Kidney (tissue), 14 donors: ENCODE results near the gene F2RL2. TPM values are rescaled to one million over a fixed set of nuclear protein-coding genes. Genes with fewer than 3 reads are reported as not detected.

Experiments
- DNase-seq, 5 donors: peaks; one replicate each; pipeline ENCODE4 v3.0.0-alpha.2; 2013 to 2020
- FAIRE-seq: peaks from 2 replicates; lab custom pipeline; 2012; peaks lifted over from hg19 to GRCh38; lab: Jason Lieb, UNC
- H3K27ac ChIP-seq, 2 donors: one replicate each; pipeline ENCODE4 v1.7.0; 2013; ENCODE audit warnings: low read depth in 2 of 2, low read length in 2 of 2, inconsistent platforms in 1 of 2
- H3K27me3 ChIP-seq: one replicate; pipeline ENCODE4 v1.7.1; 2013; ENCODE audit warnings: low read length, inconsistent platforms; ENCODE audit not compliant: control insufficient read depth, insufficient read depth
- H3K36me3 ChIP-seq, 3 donors: one replicate each; pipeline versions ENCODE4 v1.7.0 to v1.7.1; 2013; ENCODE audit warnings: low read length in 3 of 3, control low read depth in 1 of 3, inconsistent platforms in 1 of 3; ENCODE audit not compliant: insufficient read depth in 3 of 3, control insufficient read depth in 2 of 3
- H3K4me1 ChIP-seq, 3 donors: one replicate each; pipeline versions ENCODE4 v1.7.0 to v1.7.1; 2013; ENCODE audit warnings: low read length in 3 of 3, inconsistent platforms in 1 of 3, low read depth in 1 of 3; ENCODE audit not compliant: control insufficient read depth in 2 of 3, insufficient read depth in 2 of 3
- H3K4me3 ChIP-seq, 3 donors: one replicate each; pipeline versions ENCODE4 v1.7.0 to v1.8.1; 2013; ENCODE audit warnings: low read length in 3 of 3, control low read depth in 1 of 3, inconsistent platforms in 1 of 3
- H3K9ac ChIP-seq, 3 donors: one replicate each; pipeline versions ENCODE4 v1.7.0 to v1.7.1; 2013; ENCODE audit warnings: low read length in 3 of 3, control low read depth in 1 of 3, inconsistent platforms in 1 of 3
- H3K9me3 ChIP-seq, 3 donors: one replicate each; pipeline versions ENCODE4 v1.7.0 to v1.7.1; 2013; ENCODE audit warnings: low read length in 3 of 3, control low read depth in 1 of 3, inconsistent platforms in 1 of 3; ENCODE audit not compliant: control insufficient read depth in 2 of 3, insufficient read depth in 1 of 3
- CTCF ChIP-seq: IDR thresholded peaks from 3 replicates; pipeline ENCODE4 v1.5.1; 2012; ENCODE audit warnings: mild to moderate bottlenecking, moderate library complexity, borderline replicate concordance; ENCODE audit not compliant: insufficient read depth; ENCODE audit errors: extremely low read depth
- intact Hi-C: fragments of 100-400 bp; cut with DNase I; formaldehyde crosslinking; loops from one replicate; pipeline ENCODE4 v1.11.1; 2022
- polyA plus RNA-seq: library from polyadenylated mRNA; stranded (reverse); fragments of 350-450 nt; fragmentation: Illumina TruSeq; extraction: RNeasy Lipid Tissue Mini Kit (QIAGEN cat#74804); gene quantifications from one replicate; pipeline ENCODE4 v1.2.3, GENCODE V29; 2014; ENCODE audit warnings: low read depth, low replicate concordance; ENCODE audit not compliant: insufficient read depth
- total RNA-seq: library from RNA; stranded (reverse); fragmentation: NEBNext Ultra II Directional; extraction: Animal tissue kit (Norgen Biotek cat#: 25700); gene quantifications from one replicate; pipeline ENCODE4 v1.2.1, GENCODE V29; 2021
- donor health status: control.
- donor health status: control.
- donor health status: control.
- donor health status: control.
- donor health status: control.
- donor health status: DM: yes; HTN: yes; CAD: no.
- donor health status: Normal renal cell carcinoma (clear cell type).

F2RL2 gene
- total and polyA plus RNA-seq, 2 donors from 2014 or later: 0.32 to 0.44 TPM

- Histone ChIP-seq H3K27ac (no peak overlapping the region), H3K4me1 (no peaks in the 10 kb centered on the region), H3K36me3 (peaks cover 0 to 2% (median 0%) of the 10 kb centered on the region in 3 donors), H3K4me3 (no peak overlapping the region), H3K9me3 (no peaks in the 10 kb centered on the region), H3K9ac (no peak overlapping the region), H3K27me3 (no peaks in the 10 kb centered on the region)
- DNase-seq: no peak
- TF ChIP-seq CTCF: no peak
- FAIRE-seq: no peak
- intact Hi-C loops: no loop called here
Observed at GRCh38 chr5:76617675-76618074, 5.5 kb downstream of the F2RL2 start.

- intact Hi-C loops: no loop called here
- H3K4me1 ChIP-seq: no peaks in the 10 kb centered on the region
- DNase-seq: no peak
- peaks cover 0 to 2% (median 0%) of the 10 kb centered on the region in 3 donors for H3K36me3 ChIP-seq
- no peaks in the 10 kb centered on the region for H3K9me3 ChIP-seq
- FAIRE-seq: no peak
- TF ChIP-seq CTCF: no peak
- H3K4me3 ChIP-seq: no peak overlapping the region
- H3K27ac ChIP-seq: no peak overlapping the region
- no peaks in the 10 kb centered on the region for H3K27me3 ChIP-seq
- H3K9ac ChIP-seq: no peak overlapping the region
Observed at GRCh38 chr5:76617229-76617628, 6.0 kb downstream of the F2RL2 start.

GRCh38 chr5:76616206-76616605 is 7.0 kb downstream of the F2RL2 start:
- FAIRE-seq: no peak
- DNase-seq: no peak
- Histone ChIP-seq H3K4me3 (no peak overlapping the region), H3K9me3 (no peaks in the 10 kb centered on the region), H3K4me1 (no peaks in the 10 kb centered on the region), H3K36me3 (peaks cover 0 to 5% (median 0%) of the 10 kb centered on the region in 3 donors), H3K9ac (no peak overlapping the region), H3K27ac (no peak overlapping the region), H3K27me3 (no peaks in the 10 kb centered on the region)
- intact Hi-C loops: no loop called here
- TF ChIP-seq CTCF: no peak

- no peak overlapping the region for H3K9ac ChIP-seq
- DNase-seq (no peak), FAIRE-seq (no peak)
- H3K4me1 ChIP-seq: no peaks in the 10 kb centered on the region
- H3K27ac ChIP-seq: no peak overlapping the region
- no peaks in the 10 kb centered on the region for H3K27me3 ChIP-seq
- H3K4me3 ChIP-seq: no peak overlapping the region
- TF ChIP-seq CTCF: no peak
- intact Hi-C loops: no loop called here
- H3K9me3 ChIP-seq: no peaks in the 10 kb centered on the region
- H3K36me3 ChIP-seq: peaks cover 0 to 5% (median 0%) of the 10 kb centered on the region in 3 donors
Observed at GRCh38 chr5:76615759-76616158, 7.4 kb downstream of the F2RL2 start.
